Lower lobe of right lung (tissue), 2 donors: Measurements from ENCODE around the gene SLC25A21. TPM values are rescaled to one million over a fixed set of nuclear protein-coding genes. Genes with fewer than 3 reads are reported as not detected.

Experiments used
- ATAC-seq, 2 donors: fragments of 200-7000 bp; cut with Tn5 transposase; one replicate each; pipeline ENCODE4 v1.9.1; 2020 to 2022; ENCODE audit warnings: mild to moderate bottlenecking in 2 of 2, moderate library complexity in 2 of 2
- DNase-seq: peaks from one replicate; pipeline ENCODE4 v3.0.0-alpha.2; 2020
- H3K27ac ChIP-seq: fragments of 200-600 bp; one replicate; pipeline ENCODE4 v1.8.0; 2022
- H3K27me3 ChIP-seq: fragments of 200-600 bp; one replicate; pipeline ENCODE4 v1.8.0; 2022; ENCODE audit warnings: low read depth
- H3K36me3 ChIP-seq: fragments of 200-600 bp; one replicate; pipeline ENCODE4 v1.8.0; 2022; ENCODE audit warnings: mild to moderate bottlenecking
- H3K4me1 ChIP-seq: fragments of 200-600 bp; one replicate; pipeline ENCODE4 v1.8.0; 2022
- H3K4me3 ChIP-seq: fragments of 200-600 bp; one replicate; pipeline ENCODE4 v1.8.0; 2022; ENCODE audit warnings: mild to moderate bottlenecking
- H3K9me3 ChIP-seq: fragments of 200-600 bp; one replicate; pipeline ENCODE4 v1.8.0; 2022
- intact Hi-C: fragments of 100-400 bp; cut with DNase I; formaldehyde crosslinking; loops from one replicate; pipeline ENCODE4 v1.11.0; 2022
- total RNA-seq: library from RNA; stranded (reverse); fragmentation: NEBNext Ultra II Directional; extraction: Animal tissue kit (Norgen Biotek cat#: 25700); gene quantifications from one replicate; pipeline ENCODE4 v1.2.1, GENCODE V29; 2021
- TF ChIP-seq, protein P1 (sequence below): fragments of 200-600 bp; IDR thresholded peaks from one replicate; pipeline ENCODE4 v1.8.0; 2022; ENCODE audit warnings: antibody characterized with exemption, mild to moderate bottlenecking
- donor health status: DM: no; HTN: yes; CAD: no; lungs with severe emphysema.

The SLC25A21 gene
- total RNA-seq, 1 donor from 2014 or later = 0.38 TPM

DNA sequence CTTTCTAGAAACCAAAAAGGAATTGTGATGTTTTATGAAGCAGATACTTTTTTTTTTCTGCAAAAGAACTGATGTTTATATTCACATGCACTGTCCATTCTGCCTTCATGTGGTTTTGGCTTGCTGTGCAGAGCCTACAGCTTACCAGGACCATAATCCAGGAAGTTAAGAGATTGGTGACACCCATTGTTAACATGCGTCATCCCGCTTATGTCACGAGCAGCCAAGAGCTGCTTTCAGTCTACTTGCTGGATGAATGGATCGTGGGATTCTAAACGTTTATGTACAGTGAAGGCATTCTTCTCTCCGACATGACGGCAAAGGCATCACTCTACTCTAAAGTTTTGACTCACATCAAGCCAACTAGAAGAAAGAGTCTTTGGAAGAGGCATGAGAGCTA is 434.1 kb downstream of the SLC25A21 start:
- Histone ChIP-seq H3K36me3 (no peaks in the 10 kb centered on the region), H3K27me3 (peaks cover 4% of the 10 kb centered on the region), H3K9me3 (no peaks in the 10 kb centered on the region), H3K4me3 (no peak overlapping the region), H3K27ac (no peak overlapping the region), H3K4me1 (no peaks in the 10 kb centered on the region)
- ATAC-seq = no peak
- no peak for DNase-seq
- intact Hi-C loops = no loop called here
- TF ChIP-seq, protein P1, sequence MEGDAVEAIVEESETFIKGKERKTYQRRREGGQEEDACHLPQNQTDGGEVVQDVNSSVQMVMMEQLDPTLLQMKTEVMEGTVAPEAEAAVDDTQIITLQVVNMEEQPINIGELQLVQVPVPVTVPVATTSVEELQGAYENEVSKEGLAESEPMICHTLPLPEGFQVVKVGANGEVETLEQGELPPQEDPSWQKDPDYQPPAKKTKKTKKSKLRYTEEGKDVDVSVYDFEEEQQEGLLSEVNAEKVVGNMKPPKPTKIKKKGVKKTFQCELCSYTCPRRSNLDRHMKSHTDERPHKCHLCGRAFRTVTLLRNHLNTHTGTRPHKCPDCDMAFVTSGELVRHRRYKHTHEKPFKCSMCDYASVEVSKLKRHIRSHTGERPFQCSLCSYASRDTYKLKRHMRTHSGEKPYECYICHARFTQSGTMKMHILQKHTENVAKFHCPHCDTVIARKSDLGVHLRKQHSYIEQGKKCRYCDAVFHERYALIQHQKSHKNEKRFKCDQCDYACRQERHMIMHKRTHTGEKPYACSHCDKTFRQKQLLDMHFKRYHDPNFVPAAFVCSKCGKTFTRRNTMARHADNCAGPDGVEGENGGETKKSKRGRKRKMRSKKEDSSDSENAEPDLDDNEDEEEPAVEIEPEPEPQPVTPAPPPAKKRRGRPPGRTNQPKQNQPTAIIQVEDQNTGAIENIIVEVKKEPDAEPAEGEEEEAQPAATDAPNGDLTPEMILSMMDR = no peak

DNA sequence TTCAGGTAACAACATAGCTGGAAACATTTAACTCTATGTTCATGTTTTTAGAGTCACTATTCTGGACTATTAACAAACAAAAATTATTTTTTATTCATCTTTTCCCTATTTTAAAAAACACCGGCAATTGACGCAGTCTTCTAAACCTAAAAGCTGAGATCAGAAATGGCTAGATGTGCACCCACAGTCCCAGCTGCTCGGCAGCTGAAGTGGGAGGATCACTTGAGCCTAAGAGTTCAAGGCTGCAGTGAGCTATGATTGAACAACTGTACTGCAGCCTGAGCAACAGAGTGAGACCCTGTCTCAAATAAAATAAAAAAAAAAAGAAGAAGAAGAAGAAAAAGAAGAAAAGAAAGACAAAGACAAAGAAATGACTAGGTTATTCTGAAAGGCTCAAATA is 446.3 kb downstream of the SLC25A21 start:
- TF ChIP-seq, protein P1 = no peak
- ATAC-seq (no peak), DNase-seq (no peak)
- Histone ChIP-seq H3K4me3 (no peak overlapping the region), H3K27me3 (no peaks in the 10 kb centered on the region), H3K27ac (no peak overlapping the region), H3K4me1 (no peaks in the 10 kb centered on the region), H3K36me3 (no peaks in the 10 kb centered on the region), H3K9me3 (no peaks in the 10 kb centered on the region)
- intact Hi-C loops = no loop called here

DNA sequence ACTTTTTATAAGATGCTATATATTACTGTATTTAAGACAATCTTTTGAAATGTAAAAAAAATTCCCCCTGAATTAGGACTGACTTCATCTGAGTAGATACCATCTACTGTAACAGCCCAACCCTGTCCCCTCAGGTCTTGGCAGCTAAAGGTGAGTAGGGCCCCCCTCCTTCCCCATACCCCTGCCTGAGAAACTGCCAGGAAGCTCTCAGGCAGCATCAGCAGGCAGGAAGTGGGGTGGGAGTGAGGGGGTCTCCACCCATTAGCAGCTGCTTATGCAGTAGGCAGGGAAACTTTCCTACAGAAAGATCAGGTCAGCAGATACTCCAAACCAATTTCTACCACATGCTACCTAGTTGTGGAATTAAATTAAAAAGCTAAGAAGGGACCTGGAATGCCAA is 448.2 kb downstream of the SLC25A21 start:
- no peaks in the 10 kb centered on the region for H3K27me3 ChIP-seq
- no peak for ATAC-seq
- TF ChIP-seq, protein P1 = no peak

DNA sequence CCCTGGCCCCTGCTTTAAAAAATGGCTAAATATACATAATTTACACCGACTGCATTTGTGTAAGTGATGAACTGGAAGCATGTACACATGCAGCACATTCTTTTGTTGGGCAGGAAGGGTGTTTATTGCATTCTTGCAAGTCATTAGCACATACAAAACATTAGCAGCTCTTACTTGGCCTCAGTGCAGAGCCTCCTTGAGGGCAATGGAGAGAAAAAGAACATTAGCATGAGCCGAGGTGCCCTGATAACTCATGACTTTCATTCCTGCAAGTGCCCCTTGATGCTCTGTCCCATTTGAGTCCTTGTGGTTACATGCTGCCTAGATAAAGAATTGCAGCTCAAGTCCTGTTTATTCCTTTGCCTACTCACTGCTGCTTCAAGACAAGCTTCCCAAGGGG is 448.9 kb downstream of the SLC25A21 start:
- no peak for ATAC-seq
- Histone ChIP-seq H3K4me1 (no peaks in the 10 kb centered on the region), H3K27ac (no peak overlapping the region), H3K4me3 (no peak overlapping the region), H3K36me3 (no peaks in the 10 kb centered on the region), H3K27me3 (no peaks in the 10 kb centered on the region), H3K9me3 (no peaks in the 10 kb centered on the region)
- TF ChIP-seq, protein P1 = no peak
- DNase-seq = no peak
- intact Hi-C loops = no loop called here

More for the DNA sequence above, 448.2 kb downstream of the SLC25A21 start:
- H3K4me3 ChIP-seq = no peak overlapping the region
- no peaks in the 10 kb centered on the region for H3K9me3 ChIP-seq
- H3K4me1 ChIP-seq = no peaks in the 10 kb centered on the region
- H3K36me3 ChIP-seq = no peaks in the 10 kb centered on the region
- intact Hi-C loops = no loop called here
- H3K27ac ChIP-seq = no peak overlapping the region
- DNase-seq = no peak

DNA sequence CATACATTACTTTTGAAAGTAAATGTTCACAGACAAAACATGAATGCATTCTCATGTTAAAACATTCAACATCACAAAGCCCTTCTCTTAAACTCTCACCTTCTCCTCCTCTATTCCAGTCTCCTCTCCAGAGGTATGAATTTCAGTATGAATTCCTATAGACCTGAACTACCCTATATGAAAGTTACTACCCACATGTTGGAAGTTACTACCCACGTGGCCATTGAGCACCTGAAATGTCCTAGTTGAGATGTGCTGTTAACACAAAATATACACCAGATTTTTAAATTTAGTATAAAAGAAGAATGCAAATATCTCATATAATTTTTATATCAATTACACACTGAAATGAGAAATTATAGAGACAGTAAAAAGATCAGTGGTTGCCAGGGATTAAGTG is 450.5 kb downstream of the SLC25A21 start:
- ATAC-seq (no peak), DNase-seq (no peak)
- H3K4me1 ChIP-seq = no peaks in the 10 kb centered on the region
- no peak overlapping the region for H3K27ac ChIP-seq
- H3K9me3 ChIP-seq = no peaks in the 10 kb centered on the region
- no peaks in the 10 kb centered on the region for H3K36me3 ChIP-seq
- TF ChIP-seq, protein P1 = no peak
- intact Hi-C loops = no loop called here
- H3K27me3 ChIP-seq = no peaks in the 10 kb centered on the region
- H3K4me3 ChIP-seq = no peak overlapping the region

DNA sequence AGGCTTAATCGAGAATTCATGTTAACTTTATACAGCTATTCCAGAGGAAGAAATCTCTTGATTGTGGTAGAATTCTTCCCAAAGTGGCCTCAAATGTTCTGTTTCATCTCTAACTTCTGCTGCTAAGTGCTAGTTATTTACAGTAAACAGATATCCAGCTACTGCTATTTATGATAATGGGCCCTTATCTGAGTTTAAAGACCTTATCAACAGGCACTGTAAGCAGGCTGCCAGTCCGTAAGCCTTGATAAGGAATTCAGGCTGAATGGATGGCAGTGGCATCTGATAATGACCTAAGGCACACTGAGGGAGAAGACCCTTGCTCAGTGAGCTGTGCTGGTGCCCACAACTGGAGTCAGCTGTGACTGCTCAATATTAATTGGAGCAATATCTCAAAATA is 451.7 kb downstream of the SLC25A21 start:
- Histone ChIP-seq H3K9me3 (no peaks in the 10 kb centered on the region), H3K4me1 (no peaks in the 10 kb centered on the region), H3K4me3 (no peak overlapping the region), H3K27me3 (no peaks in the 10 kb centered on the region), H3K27ac (no peak overlapping the region), H3K36me3 (no peaks in the 10 kb centered on the region)
- intact Hi-C loops = no loop called here
- DNase-seq (no peak), ATAC-seq (no peak)
- TF ChIP-seq, protein P1 = no peak
